Measurements from ENCODE around the gene CASP6. TPM values are rescaled to one million over a fixed set of nuclear protein-coding genes. Genes with fewer than 3 reads are reported as not detected.

CASP6 gene
- total RNA-seq, 1 experiment from 2014 or later = 9.4 TPM

GRCh38 chr4:109728385-109728784 lies 25.1 kb upstream of the CASP6 start:
- in situ Hi-C loops (cut with HindIII; ENCODE audit: low pct_unique_long_range_greater_than_20kb, low sequenced_read_pairs) = no loop called here
- no peak for DNase-seq (ENCODE audit: low read depth, low spot score)

- in situ Hi-C loops (cut with HindIII; ENCODE audit: low pct_unique_long_range_greater_than_20kb, low sequenced_read_pairs) = no loop called here
- no peak for DNase-seq (ENCODE audit: low read depth, low spot score)
Measured at GRCh38 chr4:109723110-109723509, 19.9 kb upstream of the CASP6 start.

GRCh38 chr4:109722357-109722756 lies 19.1 kb upstream of the CASP6 start:
- in situ Hi-C loops (cut with HindIII; ENCODE audit: low pct_unique_long_range_greater_than_20kb, low sequenced_read_pairs) = no loop called here

GRCh38 chr4:109721033-109721432 lies 17.8 kb upstream of the CASP6 start:
- in situ Hi-C loops (cut with HindIII; ENCODE audit: low pct_unique_long_range_greater_than_20kb, low sequenced_read_pairs) = no loop called here
- no peak for DNase-seq (ENCODE audit: low read depth, low spot score)

More at GRCh38 chr4:109722357-109722756, 19.1 kb upstream of the CASP6 start:
- DNase-seq (ENCODE audit: low read depth, low spot score) = no peak

- in situ Hi-C loops (cut with HindIII; ENCODE audit: low pct_unique_long_range_greater_than_20kb, low sequenced_read_pairs) = no loop called here
- no peak for DNase-seq (ENCODE audit: low read depth, low spot score)
Measured at GRCh38 chr4:109719604-109720003, 16.4 kb upstream of the CASP6 start.

- in situ Hi-C loops (cut with HindIII; ENCODE audit: low pct_unique_long_range_greater_than_20kb, low sequenced_read_pairs) = no loop called here
- DNase-seq (ENCODE audit: low read depth, low spot score) = no peak
Measured at GRCh38 chr4:109718759-109719158, 15.5 kb upstream of the CASP6 start.

- in situ Hi-C loops (cut with HindIII; ENCODE audit: low pct_unique_long_range_greater_than_20kb, low sequenced_read_pairs) = no loop called here
- DNase-seq (ENCODE audit: low read depth, low spot score) = no peak
Measured at GRCh38 chr4:109713500-109713899, 10.3 kb upstream of the CASP6 start.

GRCh38 chr4:109708990-109709389 lies 5.7 kb upstream of the CASP6 start:
- no peak for DNase-seq (ENCODE audit: low read depth, low spot score)
- in situ Hi-C loops (cut with HindIII; ENCODE audit: low pct_unique_long_range_greater_than_20kb, low sequenced_read_pairs) = no loop called here

- in situ Hi-C loops (cut with HindIII; ENCODE audit: low pct_unique_long_range_greater_than_20kb, low sequenced_read_pairs) = no loop called here
- DNase-seq (ENCODE audit: low read depth, low spot score) = no peak
Measured at GRCh38 chr4:109708435-109708834, 5.2 kb upstream of the CASP6 start.

GRCh38 chr4:109703664-109704361 lies 568 bp upstream of the CASP6 start:
- DNase-seq (ENCODE audit: low read depth, low spot score) = peak; percentile 24
- in situ Hi-C loops (cut with HindIII; ENCODE audit: low pct_unique_long_range_greater_than_20kb, low sequenced_read_pairs) = no loop called here

GRCh38 chr4:109701566-109702410 lies 1.5 kb downstream of the CASP6 start:
- no peak for DNase-seq (ENCODE audit: low read depth, low spot score)
- in situ Hi-C loops (cut with HindIII; ENCODE audit: low pct_unique_long_range_greater_than_20kb, low sequenced_read_pairs) = no loop called here

- in situ Hi-C loops (cut with HindIII; ENCODE audit: low pct_unique_long_range_greater_than_20kb, low sequenced_read_pairs) = no loop called here
- DNase-seq (ENCODE audit: low read depth, low spot score) = no peak
Measured at GRCh38 chr4:109699553-109700225, 3.6 kb downstream of the CASP6 start.

GRCh38 chr4:109698656-109699055 lies 4.6 kb downstream of the CASP6 start:
- DNase-seq (ENCODE audit: low read depth, low spot score) = no peak
- in situ Hi-C loops (cut with HindIII; ENCODE audit: low pct_unique_long_range_greater_than_20kb, low sequenced_read_pairs) = no loop called here

- DNase-seq (ENCODE audit: low read depth, low spot score) = no peak
- in situ Hi-C loops (cut with HindIII; ENCODE audit: low pct_unique_long_range_greater_than_20kb, low sequenced_read_pairs) = no loop called here
Measured at GRCh38 chr4:109691411-109691920, 11.8 kb downstream of the CASP6 start.

- in situ Hi-C loops (cut with HindIII; ENCODE audit: low pct_unique_long_range_greater_than_20kb, low sequenced_read_pairs) = no loop called here
- no peak for DNase-seq (ENCODE audit: low read depth, low spot score)
Measured at GRCh38 chr4:109690690-109691410, 12.4 kb downstream of the CASP6 start.

- DNase-seq (ENCODE audit: low read depth, low spot score) = no peak
- in situ Hi-C loops (cut with HindIII; ENCODE audit: low pct_unique_long_range_greater_than_20kb, low sequenced_read_pairs) = no loop called here
Measured at GRCh38 chr4:109684727-109685126, 18.5 kb downstream of the CASP6 start.

- no peak for DNase-seq (ENCODE audit: low read depth, low spot score)
- in situ Hi-C loops (cut with HindIII; ENCODE audit: low pct_unique_long_range_greater_than_20kb, low sequenced_read_pairs) = no loop called here
Measured at GRCh38 chr4:109683621-109684253, 19.5 kb downstream of the CASP6 start.
